ENCODE results near the gene MACC1.
"Not testable (repeated sequence)": the region's sequence is repeated elsewhere in the genome, so short reads cannot be mapped to it uniquely, and the experiment has no call there.

MACC1 gene

DNA sequence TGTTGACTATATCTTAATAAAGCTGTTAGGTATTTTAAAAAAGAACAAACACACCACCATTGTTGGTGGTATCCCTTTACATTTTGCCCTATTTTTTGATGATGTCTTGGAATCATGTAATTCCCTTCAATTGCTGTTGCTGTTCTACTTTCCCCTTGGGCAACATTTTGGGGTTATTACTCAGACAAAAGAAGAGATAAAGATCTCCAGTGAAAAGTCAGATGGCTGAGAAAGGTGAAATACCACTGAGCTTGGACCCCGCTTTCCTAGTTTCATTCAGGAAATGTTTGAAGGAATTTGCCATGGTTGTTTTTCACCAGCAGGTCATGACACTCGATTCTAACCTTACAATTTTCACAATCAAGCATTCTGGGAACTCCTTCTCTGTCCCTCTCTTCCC lies 84.6 kb downstream of the MACC1 start:
- TF ChIP-seq, protein P1, sequence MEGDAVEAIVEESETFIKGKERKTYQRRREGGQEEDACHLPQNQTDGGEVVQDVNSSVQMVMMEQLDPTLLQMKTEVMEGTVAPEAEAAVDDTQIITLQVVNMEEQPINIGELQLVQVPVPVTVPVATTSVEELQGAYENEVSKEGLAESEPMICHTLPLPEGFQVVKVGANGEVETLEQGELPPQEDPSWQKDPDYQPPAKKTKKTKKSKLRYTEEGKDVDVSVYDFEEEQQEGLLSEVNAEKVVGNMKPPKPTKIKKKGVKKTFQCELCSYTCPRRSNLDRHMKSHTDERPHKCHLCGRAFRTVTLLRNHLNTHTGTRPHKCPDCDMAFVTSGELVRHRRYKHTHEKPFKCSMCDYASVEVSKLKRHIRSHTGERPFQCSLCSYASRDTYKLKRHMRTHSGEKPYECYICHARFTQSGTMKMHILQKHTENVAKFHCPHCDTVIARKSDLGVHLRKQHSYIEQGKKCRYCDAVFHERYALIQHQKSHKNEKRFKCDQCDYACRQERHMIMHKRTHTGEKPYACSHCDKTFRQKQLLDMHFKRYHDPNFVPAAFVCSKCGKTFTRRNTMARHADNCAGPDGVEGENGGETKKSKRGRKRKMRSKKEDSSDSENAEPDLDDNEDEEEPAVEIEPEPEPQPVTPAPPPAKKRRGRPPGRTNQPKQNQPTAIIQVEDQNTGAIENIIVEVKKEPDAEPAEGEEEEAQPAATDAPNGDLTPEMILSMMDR (IDR thresholded peaks at IDR 0.05; ENCODE audit: low read depth, low read length): no peak
- no peak for DNase-seq (ENCODE audit: extremely low read depth, low read depth)

- no peak for DNase-seq (ENCODE audit: extremely low read depth, low read depth)
- TF ChIP-seq, protein P1 (IDR thresholded peaks at IDR 0.05; ENCODE audit: low read depth, low read length): no peak
Observed at GRCh38 chr7:20131776-20132175, 85.4 kb downstream of the MACC1 start.

DNA sequence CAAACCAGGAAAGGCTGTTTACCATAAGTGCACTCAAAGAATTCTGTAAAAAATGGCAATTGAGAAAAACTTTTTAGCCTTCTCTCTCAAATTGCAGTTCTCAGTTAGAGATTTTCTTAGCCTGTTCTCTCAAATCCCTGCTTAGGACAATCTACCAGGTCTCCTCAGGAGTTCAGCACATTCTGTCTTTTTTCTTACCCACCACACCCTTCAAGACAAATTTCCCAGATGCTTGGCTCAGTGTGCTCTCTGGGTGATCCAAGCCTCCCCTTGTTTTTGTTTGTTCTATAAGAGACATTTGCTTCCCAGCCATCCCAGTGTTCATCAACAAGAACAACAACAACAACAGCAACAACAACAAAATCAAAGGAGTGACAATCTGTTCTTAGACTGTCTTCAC lies 87.3 kb downstream of the MACC1 start:
- TF ChIP-seq, protein P1 (IDR thresholded peaks at IDR 0.05; ENCODE audit: low read depth, low read length): no peak
- no peak for DNase-seq (ENCODE audit: extremely low read depth, low read depth)

DNA sequence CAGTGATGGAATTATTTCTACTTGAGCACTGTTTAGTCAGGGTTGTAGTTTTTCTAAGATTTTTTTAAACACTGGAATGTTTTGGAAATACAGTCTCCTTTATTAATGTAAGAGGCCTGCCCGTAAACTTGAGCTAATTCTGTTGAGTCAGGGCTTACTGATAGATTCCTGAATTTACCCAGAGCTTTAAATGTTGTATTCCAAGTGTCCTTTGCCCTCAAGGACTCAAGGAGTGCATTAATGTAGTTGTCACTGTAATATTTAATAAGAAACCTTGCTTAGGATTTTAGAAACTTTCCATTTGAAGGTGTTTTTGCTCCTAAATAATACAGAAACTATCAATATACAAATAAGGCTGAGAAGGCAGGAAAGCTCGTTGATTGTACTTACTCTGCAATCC lies 89.2 kb downstream of the MACC1 start:
- TF ChIP-seq, protein P1 (IDR thresholded peaks at IDR 0.05; ENCODE audit: low read depth, low read length): no peak

GRCh38 chr7:20126060-20126459 lies 91.1 kb downstream of the MACC1 start:
- not testable (repeated sequence) for DNase-seq (ENCODE audit: extremely low read depth, low read depth)

More for the DNA sequence above, 89.2 kb downstream of the MACC1 start:
- no peak for DNase-seq (ENCODE audit: extremely low read depth, low read depth)

DNA sequence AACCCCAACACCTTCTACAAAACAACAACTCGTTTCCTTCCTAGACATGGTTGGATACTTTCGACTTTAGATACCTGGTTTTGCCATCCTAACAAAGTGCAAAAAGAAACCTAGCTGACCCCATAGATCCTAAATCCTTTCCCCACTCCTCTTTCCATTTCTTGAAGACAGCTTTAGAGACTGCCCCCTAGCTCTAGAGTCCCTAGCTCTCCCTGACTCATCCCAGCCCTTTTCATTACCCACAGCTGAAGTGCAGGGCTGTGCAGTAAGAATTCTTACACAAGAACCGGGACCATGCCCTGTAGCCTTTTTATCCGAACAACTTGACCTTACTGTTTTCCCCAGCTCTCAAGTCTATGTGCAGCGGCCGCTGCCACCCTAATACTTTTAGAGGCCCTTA lies 93.1 kb downstream of the MACC1 start:
- DNase-seq (ENCODE audit: extremely low read depth, low read depth): not testable (repeated sequence)

DNA sequence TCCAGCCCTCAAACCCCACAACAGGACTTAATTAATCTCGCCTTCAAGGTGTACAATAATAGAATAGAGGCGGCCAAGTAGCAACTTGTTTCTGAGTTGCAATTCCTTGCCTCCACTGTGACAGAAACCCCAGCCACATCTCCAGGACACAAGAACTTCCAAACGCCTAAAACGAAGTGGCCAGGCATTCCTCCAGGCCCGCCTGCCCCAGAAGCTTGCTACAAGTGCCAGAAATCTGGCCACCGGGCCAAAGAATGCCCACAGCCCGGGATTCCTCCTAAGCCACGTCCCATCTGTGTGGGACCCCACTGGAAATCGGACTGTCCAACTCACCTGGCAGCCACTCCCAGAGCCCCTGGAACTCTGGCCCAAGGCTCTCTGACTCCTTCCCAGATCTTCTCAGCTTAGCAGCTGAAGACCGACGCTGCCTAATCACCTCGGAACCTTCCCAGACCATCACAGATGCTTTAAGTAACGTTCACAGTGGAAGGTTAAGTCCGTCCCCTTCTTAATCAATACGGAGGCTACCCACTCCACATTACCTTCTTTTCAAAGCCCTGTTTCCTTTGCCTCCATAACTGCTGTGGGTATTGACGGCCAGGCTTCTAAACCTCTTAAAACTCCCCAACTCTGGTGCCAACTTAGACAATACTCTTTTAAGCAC lies 94.4 kb downstream of the MACC1 start:
- not testable (repeated sequence) for DNase-seq (ENCODE audit: extremely low read depth, low read depth)

DNA sequence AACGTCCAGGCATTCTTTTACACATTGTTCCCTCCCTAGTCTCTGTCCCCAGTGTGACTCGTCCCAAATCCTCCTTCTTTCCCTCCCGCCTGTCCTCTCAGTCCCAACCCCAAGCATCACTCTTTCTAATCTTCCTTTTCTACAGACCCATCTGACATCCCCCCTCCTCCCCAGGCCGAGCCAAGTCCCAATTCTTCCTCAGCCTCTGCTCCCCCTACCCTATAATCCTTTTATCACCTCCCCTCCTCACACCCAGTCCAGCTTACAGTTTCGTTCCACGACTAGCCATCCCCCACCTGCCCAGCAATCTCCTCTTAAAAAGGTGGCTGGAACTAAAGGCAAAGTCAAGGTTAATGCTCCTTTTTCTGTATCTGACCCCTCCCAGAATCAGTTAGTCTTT lies 95.1 kb downstream of the MACC1 start:
- DNase-seq (ENCODE audit: extremely low read depth, low read depth): no peak
- TF ChIP-seq, protein P1 (IDR thresholded peaks at IDR 0.05; ENCODE audit: low read depth, low read length): no peak

DNA sequence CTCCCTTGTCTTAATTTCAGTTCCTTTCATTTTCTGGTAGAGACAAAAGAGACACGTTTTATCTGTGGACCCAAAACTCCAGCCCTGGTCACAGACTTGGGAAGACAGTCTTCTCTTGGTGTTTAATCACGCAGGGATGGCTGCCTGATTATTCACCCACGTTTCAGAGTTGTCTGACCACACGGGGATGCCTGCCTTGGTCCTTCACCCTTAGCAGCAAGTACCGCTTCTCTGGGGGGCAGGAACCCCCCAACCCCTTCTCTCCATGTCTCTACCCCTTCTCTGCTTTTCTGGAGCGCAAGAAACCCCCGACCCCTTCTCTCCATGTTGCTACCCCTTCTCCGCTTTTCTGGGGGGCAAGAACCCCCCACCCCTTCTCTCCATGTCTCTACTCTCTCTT lies 95.8 kb downstream of the MACC1 start:
- TF ChIP-seq, protein P1 (IDR thresholded peaks at IDR 0.05; ENCODE audit: low read depth, low read length): no peak

DNA sequence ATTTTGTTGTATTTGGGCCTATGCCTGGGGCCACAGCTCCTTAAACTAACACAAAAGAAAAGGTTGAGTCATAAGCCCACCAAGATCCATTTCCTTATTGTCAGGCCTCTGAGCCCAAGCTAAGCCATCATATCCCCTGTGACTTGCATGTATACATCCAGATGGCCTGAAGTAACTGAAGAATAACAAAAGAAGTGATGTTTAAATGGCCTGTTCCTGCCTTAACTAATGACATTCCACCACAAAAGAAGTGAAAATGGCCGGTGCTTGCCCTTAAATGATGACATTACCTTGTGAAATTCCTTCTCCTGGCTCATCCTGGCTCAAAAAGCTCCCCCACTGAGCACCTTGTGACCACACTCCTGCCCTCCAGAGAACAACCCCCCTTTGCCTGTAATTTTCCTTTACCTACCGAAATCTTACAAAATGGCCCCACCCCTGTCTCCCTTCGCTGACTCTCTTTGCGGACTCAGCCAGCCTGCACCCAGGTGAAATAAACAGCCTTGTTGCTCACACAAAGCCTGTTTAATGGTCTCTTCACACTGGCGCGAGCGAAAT lies 96.5 kb downstream of the MACC1 start:
- not testable (repeated sequence) for DNase-seq (ENCODE audit: extremely low read depth, low read depth)

More for the DNA sequence above, 95.8 kb downstream of the MACC1 start:
- DNase-seq (ENCODE audit: extremely low read depth, low read depth): no peak
